ENCODE results near the gene C1orf21.
"Not testable (repeated sequence)": the region's sequence is repeated elsewhere in the genome, so short reads cannot be mapped to it uniquely, and the experiment has no call there.

Gene C1orf21

DNA sequence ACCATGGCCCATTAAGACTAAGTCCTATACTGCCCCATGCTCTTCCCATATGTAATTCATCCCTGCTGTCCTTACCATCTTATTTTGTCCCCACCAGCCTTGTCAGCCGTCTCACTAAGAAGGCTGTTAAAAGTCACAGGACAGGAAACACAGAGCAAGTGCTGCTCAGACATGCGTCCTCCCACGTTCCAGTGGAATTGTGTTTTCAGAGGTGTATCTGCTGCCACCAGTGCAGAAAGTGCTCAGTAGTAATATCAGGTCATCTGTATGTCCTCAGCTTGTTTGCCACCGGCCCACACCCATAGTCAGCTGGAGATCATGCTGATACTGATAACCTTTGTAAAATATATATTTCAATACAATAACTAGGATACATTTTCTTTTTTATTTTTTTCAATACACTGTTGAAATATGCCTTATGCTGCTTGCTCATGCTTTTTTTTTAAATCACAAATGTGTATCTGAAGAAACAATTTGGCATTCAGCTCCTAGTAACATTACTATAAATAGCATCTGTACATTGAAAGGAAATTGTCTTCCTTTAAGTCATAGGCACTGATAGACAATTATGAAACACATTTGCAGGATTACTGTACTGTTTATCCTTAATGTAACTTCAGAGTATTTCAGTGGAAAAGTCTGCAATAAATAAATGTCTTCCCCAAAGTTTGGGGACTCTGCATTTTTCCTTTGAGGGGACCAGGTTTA is 211.0 kb downstream of the C1orf21 start:
- Histone ChIP-seq H3K27ac (ENCODE audit: low read depth in 2 of 2, low read length in 2 of 2) (peak overlapping the region; percentile 69 to 88), H3K9ac (ENCODE audit: low read depth in 1 of 2, low read length in 2 of 2) (peak overlapping the region in 1 of 2 donors; percentile 50), H3K36me3 (ENCODE audit: control insufficient read depth in 2 of 2, insufficient read depth in 2 of 2, low read length in 2 of 2) (peaks cover 0 to 2% of the 10 kb centered on the region in 2 donors), H3K27me3 (ENCODE audit: control insufficient read depth in 2 of 2, insufficient read depth in 2 of 2, low read length in 2 of 2) (no peaks in the 10 kb centered on the region), H3K4me3 (ENCODE audit: low read length in 2 of 2) (peak overlapping the region; percentile 4 to 27), H3K4me1 (ENCODE audit: control insufficient read depth in 2 of 2, insufficient read depth in 2 of 2, low read length in 2 of 2) (peaks cover 14 to 26% of the 10 kb centered on the region in 2 donors), H3K9me3 (ENCODE audit: control insufficient read depth in 2 of 2, low read length in 2 of 2) (no peaks in the 10 kb centered on the region)

DNA sequence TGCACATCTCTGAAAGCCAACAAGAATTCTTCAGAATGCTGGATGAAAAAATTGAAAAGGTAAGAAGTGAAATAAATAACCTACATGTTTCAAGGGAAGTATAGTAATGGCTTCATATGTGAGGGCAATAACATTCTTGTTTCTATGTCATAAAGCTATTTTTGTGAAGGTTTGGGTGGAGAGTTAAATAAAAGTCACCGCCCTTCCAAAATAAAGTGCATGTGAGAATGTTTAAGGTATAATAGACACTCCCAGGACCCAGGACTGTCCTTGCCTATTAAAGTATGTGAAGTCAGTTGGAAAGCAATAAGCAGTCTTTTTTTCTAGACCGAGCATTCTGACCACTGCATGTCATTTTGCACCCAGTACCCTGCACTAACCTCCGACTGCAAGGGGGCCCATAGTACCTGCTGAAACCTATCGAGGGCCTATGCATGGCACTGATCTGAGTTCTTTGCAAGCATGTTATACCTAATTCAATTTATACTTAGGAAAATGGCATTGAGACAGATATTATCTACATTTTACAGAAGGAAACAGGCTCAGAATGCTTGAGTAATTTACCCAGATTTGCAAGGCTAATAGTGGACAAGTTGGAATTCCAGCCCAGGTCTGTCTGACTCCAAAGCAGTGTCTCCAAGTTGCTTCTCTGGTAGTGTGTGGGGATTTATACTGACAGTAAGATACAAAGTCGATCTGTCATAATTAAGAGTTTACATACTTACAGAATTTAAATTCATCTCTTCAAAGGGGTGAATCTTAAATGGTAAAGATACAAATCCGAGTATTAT is 211.8 kb downstream of the C1orf21 start:
- H3K27ac ChIP-seq (ENCODE audit: low read depth in 2 of 2, low read length in 2 of 2) = peak overlapping the region in 1 of 2 donors; percentile 55
- peaks cover 0 to 2% of the 10 kb centered on the region in 2 donors for H3K36me3 ChIP-seq (ENCODE audit: control insufficient read depth in 2 of 2, insufficient read depth in 2 of 2, low read length in 2 of 2)
- no peaks in the 10 kb centered on the region for H3K27me3 ChIP-seq (ENCODE audit: control insufficient read depth in 2 of 2, insufficient read depth in 2 of 2, low read length in 2 of 2)
- H3K9me3 ChIP-seq (ENCODE audit: control insufficient read depth in 2 of 2, low read length in 2 of 2) = no peaks in the 10 kb centered on the region
- H3K4me1 ChIP-seq (ENCODE audit: control insufficient read depth in 2 of 2, insufficient read depth in 2 of 2, low read length in 2 of 2) = peaks cover 14 to 26% of the 10 kb centered on the region in 2 donors
- no peak overlapping the region for H3K4me3 ChIP-seq (ENCODE audit: low read length in 2 of 2)
- no peak overlapping the region for H3K9ac ChIP-seq (ENCODE audit: low read depth in 1 of 2, low read length in 2 of 2)

DNA sequence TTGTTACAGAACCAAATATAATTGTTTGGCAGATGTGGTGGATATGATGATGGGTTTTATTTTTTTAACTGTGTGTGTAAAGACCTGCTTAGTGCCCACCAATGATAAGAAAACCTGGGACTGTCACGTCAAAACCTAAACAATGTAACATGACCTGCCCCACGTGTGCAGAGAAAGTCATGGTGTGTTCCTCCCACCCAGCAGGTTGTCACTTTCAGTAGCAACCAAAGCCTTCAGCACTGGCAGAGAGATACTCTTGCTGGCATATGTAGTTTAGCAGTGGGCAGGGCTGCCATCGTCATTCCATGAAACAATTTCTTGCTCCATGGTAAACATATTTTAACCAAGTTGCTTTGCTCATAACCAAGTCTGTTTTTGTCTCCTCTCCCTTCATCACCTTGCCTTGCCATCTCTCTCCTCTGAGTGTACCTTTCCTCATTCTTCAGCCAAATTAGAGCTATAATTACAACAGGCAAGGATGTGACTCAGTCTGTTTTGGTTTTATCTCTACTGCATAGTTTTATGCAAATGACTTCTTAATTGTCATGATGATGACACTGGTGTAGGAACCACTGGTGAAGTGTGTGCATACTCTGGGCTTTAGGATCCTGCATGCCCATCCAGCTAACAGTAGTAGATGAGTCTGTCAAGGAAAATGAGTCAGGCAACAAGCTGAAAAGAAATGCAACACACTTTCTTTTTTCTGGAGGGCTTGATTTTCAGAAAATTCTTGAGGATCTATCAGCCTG is 217.5 kb downstream of the C1orf21 start:
- Histone ChIP-seq H3K9ac (ENCODE audit: low read depth in 1 of 2, low read length in 2 of 2) (no peak overlapping the region), H3K36me3 (ENCODE audit: control insufficient read depth in 2 of 2, insufficient read depth in 2 of 2, low read length in 2 of 2) (peaks cover 0 to 2% of the 10 kb centered on the region in 2 donors), H3K4me3 (ENCODE audit: low read length in 2 of 2) (no peak overlapping the region), H3K27me3 (ENCODE audit: control insufficient read depth in 2 of 2, insufficient read depth in 2 of 2, low read length in 2 of 2) (no peaks in the 10 kb centered on the region), H3K27ac (ENCODE audit: low read depth in 2 of 2, low read length in 2 of 2) (no peak overlapping the region), H3K9me3 (ENCODE audit: control insufficient read depth in 2 of 2, low read length in 2 of 2) (no peaks in the 10 kb centered on the region), H3K4me1 (ENCODE audit: control insufficient read depth in 2 of 2, insufficient read depth in 2 of 2, low read length in 2 of 2) (peaks cover 6 to 11% of the 10 kb centered on the region in 2 donors)

DNA sequence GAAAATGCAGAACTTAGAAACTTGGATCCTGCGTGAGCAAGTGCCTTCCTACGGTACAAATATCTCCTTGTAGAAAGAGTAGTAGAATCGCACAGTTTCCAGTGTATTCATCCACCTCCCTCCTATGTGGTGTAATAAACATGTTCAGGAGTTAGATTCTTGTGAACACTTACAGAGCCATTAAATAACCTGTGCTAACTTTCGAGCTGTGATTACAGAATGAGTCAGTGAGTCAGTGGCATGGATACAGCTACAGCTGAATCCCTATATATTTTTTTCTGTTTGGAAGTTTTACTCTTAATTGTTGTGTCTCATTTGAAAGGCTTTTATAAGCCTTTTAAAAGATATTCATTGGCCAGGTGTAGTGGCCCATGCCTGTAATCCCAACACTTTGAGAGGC is 219.1 kb downstream of the C1orf21 start:
- Histone ChIP-seq H3K4me3 (ENCODE audit: low read length in 2 of 2) (no peak overlapping the region), H3K9me3 (ENCODE audit: control insufficient read depth in 2 of 2, low read length in 2 of 2) (no peaks in the 10 kb centered on the region), H3K27ac (ENCODE audit: low read depth in 2 of 2, low read length in 2 of 2) (peak overlapping the region in 1 of 2 donors; percentile 2), H3K9ac (ENCODE audit: low read depth in 1 of 2, low read length in 2 of 2) (no peak overlapping the region), H3K4me1 (ENCODE audit: control insufficient read depth in 2 of 2, insufficient read depth in 2 of 2, low read length in 2 of 2) (peaks cover 2 to 11% of the 10 kb centered on the region in 2 donors), H3K27me3 (ENCODE audit: control insufficient read depth in 2 of 2, insufficient read depth in 2 of 2, low read length in 2 of 2) (no peaks in the 10 kb centered on the region), H3K36me3 (ENCODE audit: control insufficient read depth in 2 of 2, insufficient read depth in 2 of 2, low read length in 2 of 2) (peaks cover 0 to 2% of the 10 kb centered on the region in 2 donors)

DNA sequence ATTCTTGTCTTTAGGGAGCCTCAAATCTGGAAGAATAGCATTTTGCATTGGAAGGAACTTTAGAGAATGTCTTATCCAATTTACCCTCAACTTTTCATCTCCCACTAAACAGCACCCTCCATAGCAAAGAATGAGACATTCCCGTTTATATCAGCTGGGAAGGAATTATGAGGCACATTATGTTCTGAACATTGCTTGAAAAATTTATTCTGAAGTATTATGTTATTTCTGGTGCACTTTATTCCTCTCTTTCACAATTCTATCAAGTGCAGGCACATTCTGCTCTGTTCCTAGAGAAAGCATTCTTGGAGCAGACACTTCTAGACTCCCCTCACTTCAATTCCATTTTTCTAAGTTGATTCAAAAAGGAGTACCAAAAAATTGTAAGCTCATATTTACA is 220.0 kb downstream of the C1orf21 start:
- no peaks in the 10 kb centered on the region for H3K27me3 ChIP-seq (ENCODE audit: control insufficient read depth in 2 of 2, insufficient read depth in 2 of 2, low read length in 2 of 2)
- no peaks in the 10 kb centered on the region for H3K9me3 ChIP-seq (ENCODE audit: control insufficient read depth in 2 of 2, low read length in 2 of 2)
- H3K27ac ChIP-seq (ENCODE audit: low read depth in 2 of 2, low read length in 2 of 2) = no peak overlapping the region
- H3K9ac ChIP-seq (ENCODE audit: low read depth in 1 of 2, low read length in 2 of 2) = no peak overlapping the region
- H3K36me3 ChIP-seq (ENCODE audit: control insufficient read depth in 2 of 2, insufficient read depth in 2 of 2, low read length in 2 of 2) = peaks cover 0 to 2% of the 10 kb centered on the region in 2 donors
- no peak overlapping the region for H3K4me3 ChIP-seq (ENCODE audit: low read length in 2 of 2)
- H3K4me1 ChIP-seq (ENCODE audit: control insufficient read depth in 2 of 2, insufficient read depth in 2 of 2, low read length in 2 of 2) = peaks cover 0 to 9% of the 10 kb centered on the region in 2 donors

DNA sequence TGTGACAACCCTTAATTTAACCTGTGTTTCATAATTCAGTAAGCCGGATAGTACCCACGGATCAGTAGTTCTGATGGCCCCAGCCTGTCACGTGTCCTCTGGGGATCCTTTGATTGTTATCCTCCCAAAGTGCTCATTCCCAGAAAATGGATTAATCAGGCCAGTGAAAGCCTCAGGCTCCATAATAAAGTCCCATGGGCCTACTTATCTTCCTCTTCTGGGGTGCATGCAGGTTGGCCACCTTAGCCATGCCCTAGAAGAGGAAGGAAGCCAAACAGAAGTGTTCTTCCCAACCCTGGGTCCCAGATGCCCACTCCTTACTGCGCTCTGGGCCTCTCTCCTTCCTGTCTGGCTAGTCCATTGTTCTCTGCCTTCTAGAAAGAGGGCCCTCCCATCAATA is 221.8 kb downstream of the C1orf21 start:
- Histone ChIP-seq H3K27me3 (ENCODE audit: control insufficient read depth in 2 of 2, insufficient read depth in 2 of 2, low read length in 2 of 2) (no peaks in the 10 kb centered on the region), H3K27ac (ENCODE audit: low read depth in 2 of 2, low read length in 2 of 2) (no peak overlapping the region)

DNA sequence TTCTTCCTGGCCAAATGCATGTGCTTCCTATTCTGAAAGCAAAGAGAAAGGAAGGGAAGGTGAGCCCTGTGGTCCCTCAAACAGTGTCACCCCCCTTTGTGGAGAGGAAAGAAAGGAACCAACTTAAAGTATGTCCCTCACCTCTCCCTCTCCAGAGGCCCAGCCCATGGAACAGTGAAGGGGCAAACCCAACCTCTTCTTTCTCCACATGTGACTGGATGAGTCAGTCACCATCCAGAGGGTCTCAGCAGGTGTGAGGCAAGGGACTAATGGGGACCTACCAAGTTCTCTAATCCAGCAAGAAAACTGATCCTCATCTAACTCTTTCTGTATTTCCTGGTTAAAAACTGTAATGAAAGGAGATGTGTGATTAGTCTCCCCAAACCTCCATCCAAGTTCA is 222.2 kb downstream of the C1orf21 start:
- no peak overlapping the region for H3K27ac ChIP-seq (ENCODE audit: low read depth in 2 of 2, low read length in 2 of 2)
- peaks cover 0 to 9% of the 10 kb centered on the region in 2 donors for H3K4me1 ChIP-seq (ENCODE audit: control insufficient read depth in 2 of 2, insufficient read depth in 2 of 2, low read length in 2 of 2)
- no peaks in the 10 kb centered on the region for H3K27me3 ChIP-seq (ENCODE audit: control insufficient read depth in 2 of 2, insufficient read depth in 2 of 2, low read length in 2 of 2)

More for the DNA sequence above, 221.8 kb downstream of the C1orf21 start:
- Histone ChIP-seq H3K36me3 (ENCODE audit: control insufficient read depth in 2 of 2, insufficient read depth in 2 of 2, low read length in 2 of 2) (no peaks in the 10 kb centered on the region), H3K9ac (ENCODE audit: low read depth in 1 of 2, low read length in 2 of 2) (no peak overlapping the region), H3K9me3 (ENCODE audit: control insufficient read depth in 2 of 2, low read length in 2 of 2) (no peaks in the 10 kb centered on the region), H3K4me3 (ENCODE audit: low read length in 2 of 2) (no peak overlapping the region), H3K4me1 (ENCODE audit: control insufficient read depth in 2 of 2, insufficient read depth in 2 of 2, low read length in 2 of 2) (peaks cover 0 to 9% of the 10 kb centered on the region in 2 donors)

DNA sequence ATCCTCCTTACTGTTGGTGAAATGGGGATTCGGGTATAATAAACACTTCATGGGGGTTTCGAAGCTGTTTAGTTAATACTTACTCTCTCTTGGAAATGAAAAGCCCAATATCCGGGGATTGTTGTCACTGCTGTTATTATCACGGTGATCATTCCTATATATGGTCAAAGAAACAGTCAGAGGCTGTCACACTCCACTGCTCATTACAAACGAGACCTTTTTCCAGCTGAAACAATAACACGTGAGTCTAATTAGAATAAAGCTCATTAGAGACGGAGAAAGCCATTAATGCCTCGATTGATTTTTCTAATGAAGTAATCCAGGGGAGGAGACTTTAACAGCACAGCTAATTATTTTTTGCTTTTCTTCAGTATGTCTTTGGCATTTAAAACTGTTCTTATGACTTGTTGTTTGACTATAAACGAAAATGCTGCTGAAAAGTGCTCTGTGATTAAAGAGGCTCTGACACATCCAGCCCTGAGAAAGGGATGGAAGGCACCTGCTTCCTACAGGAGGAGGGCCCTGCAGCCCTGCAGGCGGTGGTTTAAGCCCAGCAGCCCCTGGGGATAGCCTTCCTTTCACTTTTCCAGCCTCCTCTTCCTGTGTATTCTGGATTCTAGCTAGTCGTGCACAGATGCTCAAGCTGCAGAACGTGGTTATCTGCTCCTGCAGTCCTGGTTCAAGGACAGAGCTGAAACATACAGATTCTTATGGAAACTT is 224.2 kb downstream of the C1orf21 start:
- Histone ChIP-seq H3K4me3 (ENCODE audit: low read length in 2 of 2) (no peak overlapping the region), H3K9ac (ENCODE audit: low read depth in 1 of 2, low read length in 2 of 2) (no peak overlapping the region), H3K4me1 (ENCODE audit: control insufficient read depth in 2 of 2, insufficient read depth in 2 of 2, low read length in 2 of 2) (no peaks in the 10 kb centered on the region), H3K27me3 (ENCODE audit: control insufficient read depth in 2 of 2, insufficient read depth in 2 of 2, low read length in 2 of 2) (no peaks in the 10 kb centered on the region), H3K27ac (ENCODE audit: low read depth in 2 of 2, low read length in 2 of 2) (peak overlapping the region; percentile 3 to 34), H3K36me3 (ENCODE audit: control insufficient read depth in 2 of 2, insufficient read depth in 2 of 2, low read length in 2 of 2) (no peaks in the 10 kb centered on the region), H3K9me3 (ENCODE audit: control insufficient read depth in 2 of 2, low read length in 2 of 2) (no peaks in the 10 kb centered on the region)

More for the DNA sequence above, 222.2 kb downstream of the C1orf21 start:
- no peaks in the 10 kb centered on the region for H3K9me3 ChIP-seq (ENCODE audit: control insufficient read depth in 2 of 2, low read length in 2 of 2)
- H3K9ac ChIP-seq (ENCODE audit: low read depth in 1 of 2, low read length in 2 of 2) = no peak overlapping the region
- H3K36me3 ChIP-seq (ENCODE audit: control insufficient read depth in 2 of 2, insufficient read depth in 2 of 2, low read length in 2 of 2) = no peaks in the 10 kb centered on the region
- no peak overlapping the region for H3K4me3 ChIP-seq (ENCODE audit: low read length in 2 of 2)

DNA sequence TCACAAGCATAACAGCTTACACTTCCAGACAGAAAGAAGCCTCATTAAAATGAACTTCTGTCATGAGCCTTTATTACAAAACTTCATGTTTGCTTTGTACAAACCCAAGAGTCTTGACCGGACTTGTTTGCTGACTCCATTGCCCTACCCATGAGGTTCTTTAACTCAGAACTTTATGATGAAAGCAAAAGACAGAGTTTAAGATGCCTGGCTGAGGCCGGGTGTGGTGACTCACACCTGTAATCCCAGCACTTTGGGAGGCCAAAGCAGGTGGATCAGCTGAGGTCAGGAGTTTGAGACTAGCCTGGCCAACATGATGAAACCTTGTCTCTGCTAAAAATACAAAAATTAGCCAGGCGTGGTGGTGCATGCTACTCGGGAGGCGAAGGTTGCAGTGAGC is 225.4 kb downstream of the C1orf21 start:
- not testable (repeated sequence) for H3K4me3 ChIP-seq (ENCODE audit: low read length in 2 of 2); H3K4me1 ChIP-seq (ENCODE audit: control insufficient read depth in 2 of 2, insufficient read depth in 2 of 2, low read length in 2 of 2); H3K27me3 ChIP-seq (ENCODE audit: control insufficient read depth in 2 of 2, insufficient read depth in 2 of 2, low read length in 2 of 2); H3K9ac ChIP-seq (ENCODE audit: low read depth in 1 of 2, low read length in 2 of 2); H3K36me3 ChIP-seq (ENCODE audit: control insufficient read depth in 2 of 2, insufficient read depth in 2 of 2, low read length in 2 of 2); H3K9me3 ChIP-seq (ENCODE audit: control insufficient read depth in 2 of 2, low read length in 2 of 2)
- peak overlapping the region in 1 of 2 donors; percentile 11 for H3K27ac ChIP-seq (ENCODE audit: low read depth in 2 of 2, low read length in 2 of 2)

All from mucosa of rectum (tissue), 2 donors.